Measurements from ENCODE around the gene TMC2.

Gene TMC2

DNA sequence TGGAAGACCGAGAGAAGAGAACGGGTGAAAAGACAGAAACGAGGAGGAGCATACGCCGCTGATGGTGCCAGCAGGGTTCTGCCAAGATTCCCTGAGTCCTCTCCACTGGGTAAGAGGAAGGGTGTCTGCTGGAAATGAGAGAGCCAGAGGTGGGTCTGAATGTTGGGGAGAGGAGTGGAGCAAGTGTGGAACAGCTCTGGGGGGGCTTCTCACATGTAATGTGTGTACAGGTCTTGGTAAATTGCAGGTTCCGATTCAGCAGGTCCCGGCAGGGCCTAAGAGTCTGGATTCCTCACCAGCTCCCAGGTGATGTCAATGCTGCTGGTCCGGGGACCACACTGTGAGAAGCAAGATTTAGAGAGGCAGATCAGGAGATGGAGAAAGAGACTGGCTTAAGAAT lies 154.8 kb downstream of the TMC2 start:
- Histone ChIP-seq H3K9me3 (ENCODE audit: control insufficient read depth, low read length) (no peaks in the 10 kb centered on the region), H3K27me3 (ENCODE audit: control insufficient read depth, insufficient read depth, low read length) (peaks cover 61% of the 10 kb centered on the region)

More for the DNA sequence above, 154.8 kb downstream of the TMC2 start:
- H3K36me3 ChIP-seq (ENCODE audit: control insufficient read depth, insufficient read depth, low read length), result no peaks in the 10 kb centered on the region
- peaks cover 13% of the 10 kb centered on the region for H3K4me1 ChIP-seq (ENCODE audit: control insufficient read depth, insufficient read depth, low read length)
- no peak overlapping the region for H3K9ac ChIP-seq (ENCODE audit: low read length)
- no peak overlapping the region for H3K4me3 ChIP-seq (ENCODE audit: low read length)

Measured in mucosa of stomach (tissue), 1 donor.